ENCODE results near the gene TMEM151B.

TMEM151B gene

DNA sequence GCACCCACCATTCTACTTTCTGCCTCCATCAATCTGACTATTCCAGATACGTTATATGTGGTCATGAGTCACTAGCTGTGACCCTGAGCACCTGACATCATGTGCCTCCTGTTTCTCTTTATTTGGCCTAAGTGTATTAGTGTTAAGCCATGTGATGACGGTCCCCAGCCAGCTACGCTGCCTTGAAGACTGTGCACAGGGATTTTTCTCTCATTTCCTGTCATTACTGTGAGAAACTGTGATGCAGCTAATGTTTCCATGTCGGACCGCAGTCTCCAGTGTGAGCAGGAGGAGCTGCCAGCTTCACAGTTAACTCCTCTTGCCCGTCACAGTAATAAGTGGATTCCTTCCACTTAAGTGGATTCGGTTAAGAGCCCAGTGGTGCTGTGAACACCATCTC lies 62.3 kb downstream of the TMEM151B start:
- H4K20me1 ChIP-seq (ENCODE audit: insufficient read depth, low read length): no peaks in the 10 kb centered on the region
- H3K27ac ChIP-seq (ENCODE audit: low read length): no peak overlapping the region
- no peak overlapping the region for H2AFZ ChIP-seq (ENCODE audit: low read length)

DNA sequence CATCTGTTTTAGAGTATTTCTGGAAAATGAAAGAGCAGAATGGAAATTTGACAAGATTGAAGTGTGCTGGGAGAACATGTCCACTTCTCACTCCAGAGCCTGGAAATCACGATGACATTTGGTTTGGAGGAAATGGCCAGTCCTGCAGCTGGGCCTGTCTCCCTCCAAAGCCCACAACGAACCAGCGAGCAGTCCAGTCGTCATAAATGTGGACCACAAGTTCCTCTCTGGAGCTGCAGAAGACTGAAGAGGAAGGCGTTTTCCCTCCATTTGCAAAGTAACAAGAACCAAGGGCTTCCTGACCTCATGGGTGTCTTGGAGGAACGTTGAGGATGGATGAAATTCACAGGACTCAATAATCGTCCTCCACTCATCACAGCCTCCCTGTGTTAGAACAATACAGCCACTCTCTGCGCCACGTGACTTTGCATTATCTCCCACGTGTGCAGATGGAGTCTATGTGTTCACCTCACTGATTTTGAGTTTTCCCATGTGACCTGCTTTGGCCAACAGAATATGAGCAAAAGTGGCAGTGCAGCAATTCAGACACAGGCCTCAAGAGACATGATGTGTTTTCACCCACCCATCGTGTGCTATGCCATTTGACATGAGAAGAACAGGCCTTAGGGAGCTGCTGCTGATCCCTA lies 63.1 kb downstream of the TMEM151B start:
- TF ChIP-seq CTCF (IDR thresholded peaks at IDR 0.05; ENCODE audit: low read length): no peak
- no peak for TF ChIP-seq EZH2 (optimal IDR thresholded peaks at IDR 0.05; ENCODE audit: low read depth, low read length)
- no peak for TF ChIP-seq EZH2phosphoT487 (IDR thresholded peaks at IDR 0.05; ENCODE audit: low read length)

More for the DNA sequence above, 62.3 kb downstream of the TMEM151B start:
- Histone ChIP-seq H3F3A (ENCODE audit: insufficient read depth, low read length) (no peaks in the 10 kb centered on the region), H3K9ac (ENCODE audit: low read length) (no peak overlapping the region), H3K4me2 (ENCODE audit: low read depth, low read length) (no peak overlapping the region), H3K4me3 (ENCODE audit: low read length) (no peak overlapping the region), H3K9me2 (replicated peaks; ENCODE audit: insufficient read depth, low read length) (no peaks in the 10 kb centered on the region), H3K36me3 (replicated peaks; ENCODE audit: insufficient read depth, low read length) (no peaks in the 10 kb centered on the region), H3K79me2 (ENCODE audit: low read length) (no peaks in the 10 kb centered on the region), H3K27me3 (replicated peaks; ENCODE audit: insufficient read depth, low read length) (0 out of 2 replicates have a peak, but pooled peaks cover 8% of the 10 kb centered on the region), H3K9me3 (replicated peaks; ENCODE audit: insufficient read depth, low read length) (no peaks in the 10 kb centered on the region), H3K4me1 (ENCODE audit: low read length) (peaks cover 4% of the 10 kb centered on the region; the same call in 1 of the 2 replicates)
- no peak for TF ChIP-seq EZH2phosphoT487 (IDR thresholded peaks at IDR 0.05; ENCODE audit: low read length)
- TF ChIP-seq EZH2 (optimal IDR thresholded peaks at IDR 0.05; ENCODE audit: low read depth, low read length): no peak
- TF ChIP-seq CTCF (IDR thresholded peaks at IDR 0.05; ENCODE audit: low read length): no peak
- DNase-seq: no peak

GRCh38 chr6:44333942-44334341 lies 63.7 kb downstream of the TMEM151B start:
- Histone ChIP-seq H3K79me2 (ENCODE audit: low read length) (no peaks in the 10 kb centered on the region), H3F3A (ENCODE audit: insufficient read depth, low read length) (no peaks in the 10 kb centered on the region), H3K27ac (ENCODE audit: low read length) (no peak overlapping the region), H3K9ac (ENCODE audit: low read length) (no peak overlapping the region), H3K27me3 (replicated peaks; ENCODE audit: insufficient read depth, low read length) (0 out of 2 replicates have a peak, but pooled peaks cover 8% of the 10 kb centered on the region), H3K9me2 (replicated peaks; ENCODE audit: insufficient read depth, low read length) (no peaks in the 10 kb centered on the region), H3K9me3 (replicated peaks; ENCODE audit: insufficient read depth, low read length) (no peaks in the 10 kb centered on the region), H2AFZ (ENCODE audit: low read length) (no peak overlapping the region), H3K4me1 (ENCODE audit: low read length) (peaks cover 4% of the 10 kb centered on the region; the same call in 1 of the 2 replicates), H4K20me1 (ENCODE audit: insufficient read depth, low read length) (no peaks in the 10 kb centered on the region), H3K4me2 (ENCODE audit: low read depth, low read length) (no peak overlapping the region), H3K4me3 (ENCODE audit: low read length) (no peak overlapping the region), H3K36me3 (replicated peaks; ENCODE audit: insufficient read depth, low read length) (no peaks in the 10 kb centered on the region)
- TF ChIP-seq CTCF (IDR thresholded peaks at IDR 0.05; ENCODE audit: low read length): no peak
- no peak for TF ChIP-seq EZH2 (optimal IDR thresholded peaks at IDR 0.05; ENCODE audit: low read depth, low read length)
- no peak for TF ChIP-seq EZH2phosphoT487 (IDR thresholded peaks at IDR 0.05; ENCODE audit: low read length)
- DNase-seq: no peak

More for the DNA sequence above, 63.1 kb downstream of the TMEM151B start:
- DNase-seq: no peak
- H3F3A ChIP-seq (ENCODE audit: insufficient read depth, low read length): no peaks in the 10 kb centered on the region
- H3K4me2 ChIP-seq (ENCODE audit: low read depth, low read length): no peak overlapping the region
- H3K9me2 ChIP-seq (replicated peaks; ENCODE audit: insufficient read depth, low read length): no peaks in the 10 kb centered on the region
- H2AFZ ChIP-seq (ENCODE audit: low read length): no peak overlapping the region
- H3K9ac ChIP-seq (ENCODE audit: low read length): no peak overlapping the region
- H3K27ac ChIP-seq (ENCODE audit: low read length): no peak overlapping the region
- H3K79me2 ChIP-seq (ENCODE audit: low read length): no peaks in the 10 kb centered on the region
- no peaks in the 10 kb centered on the region for H3K36me3 ChIP-seq (replicated peaks; ENCODE audit: insufficient read depth, low read length)
- H3K27me3 ChIP-seq (replicated peaks; ENCODE audit: insufficient read depth, low read length): 0 out of 2 replicates have a peak, but pooled peaks cover 8% of the 10 kb centered on the region
- H3K4me3 ChIP-seq (ENCODE audit: low read length): no peak overlapping the region
- no peaks in the 10 kb centered on the region for H3K9me3 ChIP-seq (replicated peaks; ENCODE audit: insufficient read depth, low read length)
- H4K20me1 ChIP-seq (ENCODE audit: insufficient read depth, low read length): no peaks in the 10 kb centered on the region
- H3K4me1 ChIP-seq (ENCODE audit: low read length): peaks cover 4% of the 10 kb centered on the region; the same call in 1 of the 2 replicates

Data from MM.1S (cell line).